Cerebellar nuclear complex (tissue), 1 donor: ENCODE measurements around the gene SMAGP.

Experiments used
- DNase-seq, 2 experiments: peaks; one replicate each; lab custom pipeline; 2025; lab: John Stamatoyannopoulos, UW

Gene SMAGP

DNA sequence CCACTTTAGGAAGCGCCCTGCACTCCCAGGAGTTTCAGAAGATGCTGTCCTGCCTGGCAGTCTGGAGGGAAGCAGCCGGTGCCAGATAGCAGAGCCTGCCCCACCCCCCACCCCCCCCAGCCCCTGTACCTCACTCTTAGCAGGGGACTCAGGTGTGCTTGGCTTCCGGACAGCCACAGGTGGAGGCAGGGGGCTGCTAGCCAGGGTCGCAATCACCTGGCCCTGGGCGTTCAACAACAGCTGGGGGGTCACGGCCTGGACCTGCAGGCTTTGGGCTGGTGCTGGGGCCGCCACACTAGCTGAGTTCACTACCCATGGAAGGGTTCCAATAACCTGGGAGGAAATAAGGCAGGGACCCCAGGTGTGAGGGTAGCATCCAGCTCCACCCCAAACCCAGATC lies 74.4 kb downstream of the SMAGP start:
- no peak for DNase-seq
